Fibroblast of the aortic adventitia (primary cell): ENCODE measurements around the gene NELL1. TPM values are rescaled to one million over a fixed set of nuclear protein-coding genes. Genes with fewer than 3 reads are reported as not detected.

Source experiments
- DNase-seq: peaks from one replicate; pipeline ENCODE4 v3.0.0-alpha.2; 2010; ENCODE audit warnings: low read depth
- H3K4me3 ChIP-seq: 2 replicates; pipeline ENCODE4 v1.5.1; 2011; ENCODE audit warnings: low read depth, mild to moderate bottlenecking, control low read depth, low read length, moderate library complexity
- total RNA-seq: library from RNA; depleted of rRNA; stranded (reverse); fragments of >200 nt; gene quantifications from 2 replicates; pipeline ENCODE4 v1.2.3, GENCODE V29; 2012; ENCODE audit warnings: low replicate concordance
- TF ChIP-seq, protein P1 (sequence below): IDR thresholded peaks from 2 replicates; pipeline ENCODE4 v1.5.1; 2011; ENCODE audit warnings: mild to moderate bottlenecking, low read length, control low read depth, inconsistent platforms; ENCODE audit not compliant: insufficient read depth

Gene NELL1
- total RNA-seq, 1 donor = not detected

DNA sequence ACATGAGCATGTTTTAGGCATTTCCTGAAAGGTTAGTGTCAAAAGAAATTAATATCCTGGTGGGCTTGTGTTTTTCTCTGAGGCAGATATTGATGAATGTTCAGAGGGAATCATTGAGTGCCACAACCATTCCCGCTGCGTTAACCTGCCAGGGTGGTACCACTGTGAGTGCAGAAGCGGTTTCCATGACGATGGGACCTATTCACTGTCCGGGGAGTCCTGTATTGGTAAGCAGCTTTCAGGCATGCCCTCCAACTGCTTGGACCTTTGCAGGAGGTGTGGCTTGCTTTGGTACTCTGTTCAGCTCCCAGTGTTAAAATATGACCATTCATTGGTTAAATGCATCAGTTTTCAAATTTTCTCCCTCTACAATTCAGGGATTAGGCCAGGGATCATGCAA, 864.9 kb downstream of the NELL1 start:
- no peak overlapping the region for H3K4me3 ChIP-seq
- no peak for DNase-seq
- TF ChIP-seq, protein P1, sequence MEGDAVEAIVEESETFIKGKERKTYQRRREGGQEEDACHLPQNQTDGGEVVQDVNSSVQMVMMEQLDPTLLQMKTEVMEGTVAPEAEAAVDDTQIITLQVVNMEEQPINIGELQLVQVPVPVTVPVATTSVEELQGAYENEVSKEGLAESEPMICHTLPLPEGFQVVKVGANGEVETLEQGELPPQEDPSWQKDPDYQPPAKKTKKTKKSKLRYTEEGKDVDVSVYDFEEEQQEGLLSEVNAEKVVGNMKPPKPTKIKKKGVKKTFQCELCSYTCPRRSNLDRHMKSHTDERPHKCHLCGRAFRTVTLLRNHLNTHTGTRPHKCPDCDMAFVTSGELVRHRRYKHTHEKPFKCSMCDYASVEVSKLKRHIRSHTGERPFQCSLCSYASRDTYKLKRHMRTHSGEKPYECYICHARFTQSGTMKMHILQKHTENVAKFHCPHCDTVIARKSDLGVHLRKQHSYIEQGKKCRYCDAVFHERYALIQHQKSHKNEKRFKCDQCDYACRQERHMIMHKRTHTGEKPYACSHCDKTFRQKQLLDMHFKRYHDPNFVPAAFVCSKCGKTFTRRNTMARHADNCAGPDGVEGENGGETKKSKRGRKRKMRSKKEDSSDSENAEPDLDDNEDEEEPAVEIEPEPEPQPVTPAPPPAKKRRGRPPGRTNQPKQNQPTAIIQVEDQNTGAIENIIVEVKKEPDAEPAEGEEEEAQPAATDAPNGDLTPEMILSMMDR = no peak

DNA sequence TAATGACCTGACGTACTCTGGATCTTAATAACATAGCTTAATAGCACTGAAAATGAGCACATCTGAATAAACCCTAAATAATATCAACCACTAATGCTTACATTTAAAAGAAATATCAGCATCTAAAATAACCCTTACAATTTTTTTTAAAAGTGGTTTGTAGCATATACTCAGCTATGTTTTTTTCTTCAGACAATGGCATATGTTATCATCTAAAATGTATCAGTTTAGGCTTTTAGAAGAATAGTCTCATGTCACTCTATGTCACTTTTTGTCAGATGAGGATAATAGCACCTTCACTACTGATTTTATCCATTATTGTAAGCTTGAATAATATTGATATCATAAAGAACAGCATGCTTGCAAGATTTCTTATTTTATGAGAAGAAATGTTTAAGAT, 868.6 kb downstream of the NELL1 start:
- DNase-seq = no peak
- TF ChIP-seq, protein P1 = no peak
- H3K4me3 ChIP-seq = no peak overlapping the region

DNA sequence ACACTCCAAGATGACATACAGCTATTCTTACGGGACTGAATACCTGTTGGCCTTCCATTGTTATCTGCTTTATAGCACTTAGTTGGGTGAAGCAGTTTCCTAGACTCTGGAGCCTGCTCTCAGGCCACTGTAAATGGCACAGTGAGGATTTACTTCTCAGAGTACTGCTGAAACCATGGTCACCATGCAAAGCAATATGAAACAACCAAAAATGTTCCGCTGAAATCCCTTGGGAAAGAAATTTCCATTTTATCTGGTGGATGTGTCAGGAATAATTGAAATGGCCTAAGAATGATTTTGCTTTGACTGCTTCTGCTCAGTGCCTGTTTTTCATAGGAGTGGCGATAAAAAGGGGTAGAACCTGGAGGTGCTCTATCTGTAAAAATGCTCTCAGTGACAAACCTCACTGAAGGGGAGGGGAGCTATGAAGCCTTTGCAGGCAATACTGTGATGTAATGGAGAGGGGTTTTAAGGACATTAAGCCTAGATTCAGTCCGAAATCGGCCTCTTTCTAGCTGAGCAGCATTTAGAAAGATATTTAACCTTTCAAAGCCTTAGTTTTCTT, 871.9 kb downstream of the NELL1 start:
- DNase-seq = no peak
- H3K4me3 ChIP-seq = no peak overlapping the region
- TF ChIP-seq, protein P1 = no peak

DNA sequence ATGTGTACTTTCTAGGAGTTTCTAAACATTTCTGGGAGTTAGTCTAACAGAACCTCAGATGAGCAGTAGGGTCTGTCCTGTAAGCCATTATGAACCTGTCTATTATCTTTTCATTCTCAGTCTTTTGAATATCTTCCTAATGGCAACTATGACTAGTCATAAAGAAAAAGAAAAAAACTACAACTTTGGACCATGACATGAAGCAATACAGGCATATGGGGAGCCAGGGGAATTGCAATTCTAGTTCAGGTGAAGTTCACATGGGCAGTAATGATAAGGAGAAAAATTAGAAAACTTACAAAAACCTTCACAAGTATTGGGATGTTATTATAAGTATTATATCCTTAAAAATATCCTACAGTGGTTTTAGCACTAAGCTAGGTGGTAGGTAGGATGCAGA, 874.5 kb downstream of the NELL1 start:
- H3K4me3 ChIP-seq = no peak overlapping the region
- TF ChIP-seq, protein P1 = no peak
- DNase-seq = no peak

DNA sequence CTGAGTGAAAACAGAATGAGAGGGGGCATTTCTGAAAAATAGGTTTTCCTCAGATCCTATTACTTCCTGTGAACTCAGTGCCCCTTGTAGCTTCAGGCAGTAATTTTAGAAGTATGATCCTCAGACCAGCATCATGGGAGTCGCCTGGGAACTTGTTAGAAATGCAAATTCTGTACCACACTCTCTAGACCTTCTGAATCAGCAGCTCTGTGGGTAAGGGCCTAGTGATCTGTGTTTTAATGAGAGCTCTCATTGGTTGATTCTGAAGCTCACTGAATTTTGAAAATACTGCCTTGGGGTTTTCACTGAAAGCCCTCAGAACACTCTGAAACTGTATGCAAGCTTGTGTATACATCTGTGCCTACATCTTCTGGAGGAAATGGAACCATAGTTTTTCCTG, 876.3 kb downstream of the NELL1 start:
- DNase-seq = no peak
- TF ChIP-seq, protein P1 = no peak
- no peak overlapping the region for H3K4me3 ChIP-seq

DNA sequence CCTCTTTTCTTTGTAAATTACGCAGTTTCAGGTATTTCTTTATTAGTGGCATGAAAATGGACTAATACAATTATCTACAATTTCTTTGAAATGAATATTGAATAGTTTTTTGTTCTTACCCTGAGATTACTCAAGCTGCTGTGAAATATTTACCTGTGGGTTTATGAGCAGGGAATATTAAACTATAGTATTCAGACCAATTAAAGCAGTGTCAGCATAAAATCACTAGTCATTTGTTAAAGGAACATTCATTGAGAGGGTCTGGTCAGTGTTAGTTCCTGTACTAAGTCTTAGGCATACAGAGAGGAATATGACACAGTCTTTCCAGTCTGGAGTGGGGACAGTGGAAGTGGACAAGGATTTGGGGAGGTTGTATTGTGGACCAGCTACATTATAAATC, 877.3 kb downstream of the NELL1 start:
- TF ChIP-seq, protein P1 = no peak
- no peak for DNase-seq
- no peak overlapping the region for H3K4me3 ChIP-seq

DNA sequence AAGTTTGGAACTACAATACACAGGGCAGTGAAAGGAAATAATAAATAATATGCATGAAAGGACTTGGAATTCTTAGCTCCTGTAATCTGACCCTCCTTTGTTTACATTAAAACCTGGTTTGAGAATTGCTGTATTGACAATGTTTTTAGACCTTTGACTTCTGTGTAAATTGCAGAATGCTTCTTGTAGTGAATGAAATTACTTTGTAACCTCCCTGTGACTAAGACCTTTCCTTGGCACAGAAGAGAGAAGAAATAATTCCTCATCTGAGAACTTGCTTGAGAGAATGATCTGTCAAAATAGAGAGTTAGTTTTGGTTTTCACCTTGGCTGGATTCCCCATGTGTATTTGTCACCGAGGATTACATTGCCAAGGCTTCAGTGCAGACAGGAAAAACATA, 883.5 kb downstream of the NELL1 start:
- TF ChIP-seq, protein P1 = no peak
- no peak overlapping the region for H3K4me3 ChIP-seq
- no peak for DNase-seq
